Epithelial cell of proximal tubule (primary cell): ENCODE results near the gene CRTC1. TPM values are rescaled to one million over a fixed set of nuclear protein-coding genes. Genes with fewer than 3 reads are reported as not detected.
"Not testable (repeated sequence)": the region's sequence is repeated elsewhere in the genome, so short reads cannot be mapped to it uniquely, and the experiment has no call there.

ENCODE experiments used
- DNase-seq: peaks from one replicate; pipeline ENCODE4 v3.0.0-alpha.2; 2011; ENCODE audit warnings: low read depth
- H3K4me3 ChIP-seq: 2 replicates; pipeline ENCODE4 v1.5.1; 2011; ENCODE audit warnings: low read depth, mild to moderate bottlenecking, low read length
- total RNA-seq: library from RNA; depleted of rRNA; stranded (reverse); fragments of >200 nt; gene quantifications from 2 replicates; pipeline ENCODE4 v1.2.3, GENCODE V29; 2015
- TF ChIP-seq, protein P1 (sequence below): conservative IDR thresholded peaks from 2 replicates; pipeline ENCODE4 v1.5.1; 2012; ENCODE audit warnings: low read depth, mild to moderate bottlenecking, low read length

Gene CRTC1
- total RNA-seq, 1 donor from 2014 or later: 3.0 TPM

- no peak for DNase-seq
- H3K4me3 ChIP-seq: no peak overlapping the region
- TF ChIP-seq, protein P1, sequence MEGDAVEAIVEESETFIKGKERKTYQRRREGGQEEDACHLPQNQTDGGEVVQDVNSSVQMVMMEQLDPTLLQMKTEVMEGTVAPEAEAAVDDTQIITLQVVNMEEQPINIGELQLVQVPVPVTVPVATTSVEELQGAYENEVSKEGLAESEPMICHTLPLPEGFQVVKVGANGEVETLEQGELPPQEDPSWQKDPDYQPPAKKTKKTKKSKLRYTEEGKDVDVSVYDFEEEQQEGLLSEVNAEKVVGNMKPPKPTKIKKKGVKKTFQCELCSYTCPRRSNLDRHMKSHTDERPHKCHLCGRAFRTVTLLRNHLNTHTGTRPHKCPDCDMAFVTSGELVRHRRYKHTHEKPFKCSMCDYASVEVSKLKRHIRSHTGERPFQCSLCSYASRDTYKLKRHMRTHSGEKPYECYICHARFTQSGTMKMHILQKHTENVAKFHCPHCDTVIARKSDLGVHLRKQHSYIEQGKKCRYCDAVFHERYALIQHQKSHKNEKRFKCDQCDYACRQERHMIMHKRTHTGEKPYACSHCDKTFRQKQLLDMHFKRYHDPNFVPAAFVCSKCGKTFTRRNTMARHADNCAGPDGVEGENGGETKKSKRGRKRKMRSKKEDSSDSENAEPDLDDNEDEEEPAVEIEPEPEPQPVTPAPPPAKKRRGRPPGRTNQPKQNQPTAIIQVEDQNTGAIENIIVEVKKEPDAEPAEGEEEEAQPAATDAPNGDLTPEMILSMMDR: no peak
Measured at GRCh38 chr19:18807861-18808331, 124.4 kb downstream of the CRTC1 start.

DNA sequence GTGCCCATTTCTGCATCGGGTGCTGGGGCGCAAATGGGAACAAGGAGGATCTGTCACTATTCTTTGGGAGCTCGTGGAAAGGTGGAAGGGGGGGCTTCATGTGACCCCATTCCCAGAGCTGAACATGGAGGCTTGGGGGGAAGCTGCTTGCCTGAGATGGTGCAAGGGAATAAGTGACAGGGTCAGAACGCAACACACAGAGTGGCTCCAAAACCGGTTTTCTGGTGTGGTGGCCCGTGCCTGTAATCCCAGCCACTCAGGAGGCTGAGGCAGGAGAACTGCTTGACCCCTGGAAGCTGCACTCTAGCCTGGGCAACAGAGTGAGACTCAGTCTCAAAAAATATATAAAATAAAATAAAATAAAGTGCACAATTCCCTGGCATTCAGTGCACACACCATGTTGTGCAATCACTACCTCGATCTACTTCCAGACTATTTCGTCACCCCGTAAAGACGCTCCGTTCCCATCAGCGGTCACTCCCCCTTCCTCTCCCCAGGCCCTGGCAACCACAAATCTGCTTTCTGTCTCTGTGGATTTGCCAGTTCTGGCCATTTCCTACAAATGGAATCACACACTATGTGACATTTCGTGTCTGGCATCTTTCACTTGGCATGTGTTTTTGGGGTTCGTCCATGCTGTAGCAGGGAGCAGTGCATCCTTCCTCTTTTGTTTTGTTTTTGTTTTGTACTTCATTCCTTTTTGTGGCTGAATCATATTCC is 125.8 kb downstream of the CRTC1 start:
- no peak for DNase-seq
- TF ChIP-seq, protein P1: no peak
- no peak overlapping the region for H3K4me3 ChIP-seq

DNA sequence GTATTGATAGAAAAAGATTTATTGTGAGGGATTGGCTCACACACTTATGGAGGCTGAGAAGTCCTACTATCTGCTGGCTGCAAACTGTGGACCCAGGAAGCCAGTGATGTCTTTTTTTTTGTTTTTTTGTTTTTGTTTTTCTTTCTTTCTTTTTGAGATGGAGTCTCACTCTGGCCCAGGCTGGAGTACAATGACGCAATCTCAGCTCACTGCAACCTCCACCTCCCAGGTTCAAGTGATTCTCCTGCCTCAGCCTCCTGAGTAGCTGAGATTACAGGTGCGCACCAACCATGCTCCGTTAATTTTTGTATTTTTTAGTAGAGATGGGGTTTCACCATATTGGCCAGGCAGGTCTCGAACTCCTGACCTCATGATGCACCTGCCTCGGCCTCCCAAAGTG is 128.2 kb downstream of the CRTC1 start:
- not testable (repeated sequence) for H3K4me3 ChIP-seq, DNase-seq

DNA sequence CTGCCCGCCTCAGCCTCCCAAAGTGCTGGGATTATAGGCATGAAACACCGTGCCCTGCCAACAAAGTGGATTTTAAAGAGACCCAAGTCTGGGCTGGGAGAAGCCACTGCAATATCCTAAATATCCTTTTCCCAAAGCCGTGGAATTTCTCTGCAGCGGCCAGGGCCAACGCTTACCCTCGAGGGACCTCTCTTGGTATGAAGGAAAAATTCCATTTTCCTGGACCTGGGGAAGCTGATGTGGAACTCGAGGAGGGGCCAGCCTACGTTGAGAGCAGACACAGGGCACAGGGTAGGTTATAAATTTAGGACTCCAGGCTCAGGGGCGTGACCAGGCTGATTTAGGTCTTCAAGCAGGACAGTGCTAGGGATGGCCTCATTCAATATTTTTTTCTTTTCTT is 130.6 kb downstream of the CRTC1 start:
- TF ChIP-seq, protein P1: no peak
- H3K4me3 ChIP-seq: no peak overlapping the region
- DNase-seq: no peak

- H3K4me3 ChIP-seq: no peak overlapping the region
- TF ChIP-seq, protein P1: no peak
- DNase-seq: no peak
Measured at GRCh38 chr19:18815673-18816072, 132.2 kb downstream of the CRTC1 start.

DNA sequence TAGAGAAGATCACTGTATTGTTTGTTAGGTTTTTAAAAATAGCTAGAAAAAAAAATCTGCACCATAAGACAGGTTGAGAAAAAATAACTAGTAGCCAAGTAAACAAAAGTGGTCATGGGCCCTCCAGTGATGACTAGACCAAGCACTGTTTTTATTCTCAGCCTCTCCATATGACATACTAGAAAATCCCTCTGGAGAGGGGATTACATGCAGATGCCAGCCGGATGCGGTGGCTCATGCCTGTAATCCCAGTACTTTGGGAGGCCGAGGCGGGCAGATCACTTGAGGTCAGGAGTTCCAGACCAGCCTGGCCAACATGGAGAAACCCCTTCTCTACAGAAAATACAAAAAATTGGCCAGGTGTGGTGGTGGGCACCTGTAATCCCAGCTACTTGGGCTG is 133.2 kb downstream of the CRTC1 start:
- not testable (repeated sequence) for DNase-seq, H3K4me3 ChIP-seq

GRCh38 chr19:18817574-18817973 is 134.1 kb downstream of the CRTC1 start:
- no peak overlapping the region for H3K4me3 ChIP-seq
- TF ChIP-seq, protein P1: no peak
- DNase-seq: no peak

- TF ChIP-seq, protein P1: no peak
- H3K4me3 ChIP-seq: no peak overlapping the region
- no peak for DNase-seq
Measured at GRCh38 chr19:18828786-18829185, 145.3 kb downstream of the CRTC1 start.
